LNCaP clone FGC (cell line): Measurements from ENCODE around the gene OXT.
"Not testable (repeated sequence)": the region's sequence is repeated elsewhere in the genome, so short reads cannot be mapped to it uniquely, and the experiment has no call there.

Source experiments
- DNase-seq: peaks from one replicate; pipeline ENCODE4 v3.0.0-alpha.2; 2011; ENCODE audit warnings: low read depth
- H3K4me3 ChIP-seq: 2 replicates; pipeline ENCODE4 v1.5.1; 2011; ENCODE audit warnings: mild to moderate bottlenecking, low read depth, low read length, control low read depth
- TF ChIP-seq, protein P1 (sequence below): IDR thresholded peaks from 2 replicates; pipeline ENCODE4 v1.5.1; 2012; ENCODE audit warnings: mild to moderate bottlenecking; ENCODE audit not compliant: control insufficient read depth, insufficient read depth; ENCODE audit errors: extremely low read depth

OXT gene

DNA sequence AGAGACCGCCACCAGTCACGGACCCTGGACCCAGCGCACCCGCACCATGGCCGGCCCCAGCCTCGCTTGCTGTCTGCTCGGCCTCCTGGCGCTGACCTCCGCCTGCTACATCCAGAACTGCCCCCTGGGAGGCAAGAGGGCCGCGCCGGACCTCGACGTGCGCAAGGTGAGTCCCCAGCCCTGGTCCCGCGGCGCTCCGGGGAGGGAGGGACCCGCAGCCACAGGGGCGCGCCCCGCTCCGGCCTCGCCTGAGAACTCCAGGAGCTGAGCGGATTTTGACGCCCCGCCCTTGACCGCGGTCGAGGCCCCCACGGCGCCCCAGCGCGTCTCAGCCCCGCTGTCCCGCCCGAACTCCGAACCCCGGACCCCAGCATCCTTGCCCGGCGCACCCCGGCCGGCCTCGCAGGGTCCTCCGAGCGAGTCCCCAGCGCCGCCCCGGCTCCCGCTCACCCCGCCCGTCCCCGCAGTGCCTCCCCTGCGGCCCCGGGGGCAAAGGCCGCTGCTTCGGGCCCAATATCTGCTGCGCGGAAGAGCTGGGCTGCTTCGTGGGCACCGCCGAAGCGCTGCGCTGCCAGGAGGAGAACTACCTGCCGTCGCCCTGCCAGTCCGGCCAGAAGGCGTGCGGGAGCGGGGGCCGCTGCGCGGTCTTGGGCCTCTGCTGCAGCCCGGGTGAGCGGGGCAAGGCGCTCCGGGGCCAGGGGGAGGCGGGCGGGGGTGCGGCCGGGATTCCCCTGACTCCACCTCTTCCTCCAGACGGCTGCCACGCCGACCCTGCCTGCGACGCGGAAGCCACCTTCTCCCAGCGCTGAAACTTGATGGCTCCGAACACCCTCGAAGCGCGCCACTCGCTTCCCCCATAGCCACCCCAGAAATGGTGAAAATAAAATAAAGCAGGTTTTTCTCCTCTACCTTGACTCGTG is at the start of gene OXT:
Gene OXT, plus strand, starts transcription at position 11 of the 920 bp plus-strand sequence. Its CDS starts 36 bp downstream, at position 47.
- TF ChIP-seq, protein P1, sequence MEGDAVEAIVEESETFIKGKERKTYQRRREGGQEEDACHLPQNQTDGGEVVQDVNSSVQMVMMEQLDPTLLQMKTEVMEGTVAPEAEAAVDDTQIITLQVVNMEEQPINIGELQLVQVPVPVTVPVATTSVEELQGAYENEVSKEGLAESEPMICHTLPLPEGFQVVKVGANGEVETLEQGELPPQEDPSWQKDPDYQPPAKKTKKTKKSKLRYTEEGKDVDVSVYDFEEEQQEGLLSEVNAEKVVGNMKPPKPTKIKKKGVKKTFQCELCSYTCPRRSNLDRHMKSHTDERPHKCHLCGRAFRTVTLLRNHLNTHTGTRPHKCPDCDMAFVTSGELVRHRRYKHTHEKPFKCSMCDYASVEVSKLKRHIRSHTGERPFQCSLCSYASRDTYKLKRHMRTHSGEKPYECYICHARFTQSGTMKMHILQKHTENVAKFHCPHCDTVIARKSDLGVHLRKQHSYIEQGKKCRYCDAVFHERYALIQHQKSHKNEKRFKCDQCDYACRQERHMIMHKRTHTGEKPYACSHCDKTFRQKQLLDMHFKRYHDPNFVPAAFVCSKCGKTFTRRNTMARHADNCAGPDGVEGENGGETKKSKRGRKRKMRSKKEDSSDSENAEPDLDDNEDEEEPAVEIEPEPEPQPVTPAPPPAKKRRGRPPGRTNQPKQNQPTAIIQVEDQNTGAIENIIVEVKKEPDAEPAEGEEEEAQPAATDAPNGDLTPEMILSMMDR = no peak
- no peak within 1 kb of the TSS for H3K4me3 ChIP-seq
- DNase-seq = no peak

DNA sequence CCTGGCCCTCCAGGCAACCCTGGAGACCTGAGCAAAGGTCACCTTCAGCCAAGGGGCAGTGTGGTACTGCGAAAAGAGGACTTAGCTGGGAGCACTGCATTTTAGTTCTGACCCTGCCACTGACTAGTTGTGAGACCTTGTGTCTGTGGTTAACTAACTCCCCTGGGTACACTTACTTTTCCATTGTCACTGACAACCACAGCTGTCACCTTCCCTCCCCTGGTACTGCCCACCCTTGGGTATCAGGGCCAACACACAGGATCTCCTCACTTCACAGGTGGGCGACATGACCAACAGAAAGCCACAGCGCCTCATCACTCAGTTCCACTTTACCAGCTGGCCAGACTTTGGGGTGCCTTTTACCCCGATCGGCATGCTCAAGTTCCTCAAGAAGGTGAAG is 49.6 kb upstream of the OXT start:
- DNase-seq = no peak
- TF ChIP-seq, protein P1 = no peak
- no peak overlapping the region for H3K4me3 ChIP-seq

DNA sequence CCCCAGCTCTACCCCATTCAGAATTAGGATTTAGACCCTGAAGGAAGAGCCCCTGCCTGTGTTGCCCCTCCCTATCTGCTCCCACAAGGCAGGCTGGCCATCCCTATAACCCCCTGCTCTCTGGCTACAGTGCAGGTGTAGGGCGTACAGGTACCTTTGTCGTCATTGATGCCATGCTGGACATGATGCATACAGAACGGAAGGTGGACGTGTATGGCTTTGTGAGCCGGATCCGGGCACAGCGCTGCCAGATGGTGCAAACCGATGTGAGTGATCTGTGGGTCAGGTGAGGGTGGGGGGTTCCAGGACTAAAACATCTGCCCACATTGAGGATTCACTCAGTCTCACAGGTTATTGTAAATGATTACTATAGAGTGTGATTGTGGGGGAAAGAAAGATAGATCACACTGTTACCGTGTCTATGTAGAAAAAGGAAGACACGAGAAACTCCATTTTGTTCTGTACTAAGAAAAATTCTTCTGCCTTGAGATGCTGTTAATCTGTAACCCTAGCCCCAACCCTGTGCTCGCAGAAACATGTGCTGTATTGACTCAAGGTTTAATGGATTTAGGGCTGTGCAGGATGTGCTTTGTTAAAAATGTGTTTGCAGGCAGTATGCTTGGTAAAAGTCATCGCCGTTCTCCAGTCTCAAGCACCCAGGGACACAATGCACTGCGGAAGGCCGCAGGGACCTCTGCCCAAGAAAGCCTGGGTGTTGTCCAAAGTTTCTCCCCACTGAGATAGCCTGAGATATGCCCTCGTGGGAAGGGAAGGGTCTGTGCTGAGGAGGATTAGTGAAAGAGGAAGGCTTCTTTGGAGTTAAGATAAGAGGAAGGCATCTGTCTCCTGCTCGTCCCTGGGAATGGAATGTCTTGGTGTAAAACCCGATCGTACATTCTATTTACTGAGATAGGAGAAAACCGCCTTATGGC is 48.6 kb upstream of the OXT start:
- not testable (repeated sequence) for DNase-seq, H3K4me3 ChIP-seq

- no peak overlapping the region for H3K4me3 ChIP-seq
- TF ChIP-seq, protein P1 = no peak
- DNase-seq = no peak
Measured at GRCh38 chr20:3027987-3028386, 43.4 kb upstream of the OXT start.

GRCh38 chr20:3031524-3032147 is 39.8 kb upstream of the OXT start:
- TF ChIP-seq, protein P1 = no peak
- no peak for DNase-seq
- H3K4me3 ChIP-seq = no peak overlapping the region

DNA sequence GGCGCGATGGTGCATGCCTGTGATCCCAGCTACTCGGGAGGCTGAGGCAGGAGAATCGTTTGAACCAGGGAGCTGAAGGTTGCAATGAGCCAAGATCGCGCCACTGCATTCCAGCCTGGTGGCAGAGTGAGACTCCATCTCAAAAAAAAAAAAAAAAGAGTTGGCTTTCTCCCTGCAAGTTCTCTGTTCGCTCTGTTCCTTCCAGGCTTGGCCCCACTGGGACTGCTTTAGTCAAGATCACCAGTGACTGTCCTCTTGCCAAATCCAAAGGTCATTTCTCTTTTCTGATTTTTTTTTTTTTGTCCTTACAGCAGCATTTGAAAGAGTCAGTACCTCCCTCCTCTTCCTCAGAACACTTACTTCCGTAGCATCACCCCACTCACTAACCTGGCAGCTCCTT is 38.8 kb upstream of the OXT start:
- no peak overlapping the region for H3K4me3 ChIP-seq
- no peak for DNase-seq
- TF ChIP-seq, protein P1 = no peak

DNA sequence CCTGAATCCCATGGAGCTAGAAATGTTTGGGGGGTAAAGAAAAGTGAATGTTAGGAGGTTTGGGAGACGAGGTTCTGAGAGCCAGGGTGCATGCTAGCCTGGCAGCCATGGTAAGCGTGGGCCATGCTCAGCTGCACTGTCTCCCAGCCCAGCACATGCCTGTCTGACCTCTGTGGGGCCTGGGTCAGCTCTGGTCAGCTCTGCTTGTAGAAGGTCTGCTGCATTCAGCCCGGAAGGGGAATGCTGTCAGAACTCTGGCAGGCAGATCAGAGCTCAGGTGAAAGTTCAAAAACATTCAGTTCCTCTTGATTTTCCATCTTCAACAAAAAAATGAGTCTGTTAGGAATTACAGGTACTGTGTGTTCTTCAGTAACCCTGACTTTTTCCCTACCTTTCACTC is 33.8 kb upstream of the OXT start:
- no peak for DNase-seq
- no peak overlapping the region for H3K4me3 ChIP-seq
- TF ChIP-seq, protein P1 = no peak
